HFF-Myc (cell line): ENCODE results near the gene CGB1.
"Not testable (repeated sequence)": the region's sequence is repeated elsewhere in the genome, so short reads cannot be mapped to it uniquely, and the experiment has no call there.

Experiments used
- DNase-seq: peaks from one replicate; pipeline ENCODE4 v3.0.0-alpha.2; 2011; ENCODE audit warnings: low read depth; ENCODE audit errors: extremely low read depth
- H3K4me3 ChIP-seq: replicated peaks from 2 replicates; pipeline ENCODE4 v1.5.1; 2011; ENCODE audit warnings: low read depth, mild to moderate bottlenecking, control low read depth, low read length
- TF ChIP-seq, protein P1 (sequence below): IDR thresholded peaks from 2 replicates; pipeline ENCODE4 v1.5.1; 2012; ENCODE audit warnings: mild to moderate bottlenecking, low read depth, low read length, control low read depth; ENCODE audit errors: missing control alignments

The CGB1 gene

DNA sequence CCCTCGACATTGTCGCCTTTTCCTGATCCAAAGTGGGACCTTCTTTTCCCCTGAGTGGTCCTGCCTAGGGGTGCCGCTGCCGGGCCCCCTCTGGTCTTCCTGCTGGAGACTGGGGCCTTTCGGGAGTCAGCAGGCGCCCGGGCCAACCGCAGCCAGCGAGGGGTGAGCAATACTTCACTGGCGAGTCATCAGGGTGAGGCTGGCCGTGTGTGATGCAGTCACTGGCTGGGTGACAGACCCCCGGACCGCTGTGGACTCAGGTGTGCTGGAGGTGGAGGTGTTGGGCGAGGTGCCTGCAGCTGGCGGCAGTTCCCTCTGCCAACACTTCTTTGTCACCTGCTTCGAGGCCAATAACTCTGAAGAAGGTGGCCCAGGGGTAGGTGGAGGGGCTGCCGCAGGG lies 5.5 kb upstream of the CGB1 start:
- no peak overlapping the region for H3K4me3 ChIP-seq
- TF ChIP-seq, protein P1, sequence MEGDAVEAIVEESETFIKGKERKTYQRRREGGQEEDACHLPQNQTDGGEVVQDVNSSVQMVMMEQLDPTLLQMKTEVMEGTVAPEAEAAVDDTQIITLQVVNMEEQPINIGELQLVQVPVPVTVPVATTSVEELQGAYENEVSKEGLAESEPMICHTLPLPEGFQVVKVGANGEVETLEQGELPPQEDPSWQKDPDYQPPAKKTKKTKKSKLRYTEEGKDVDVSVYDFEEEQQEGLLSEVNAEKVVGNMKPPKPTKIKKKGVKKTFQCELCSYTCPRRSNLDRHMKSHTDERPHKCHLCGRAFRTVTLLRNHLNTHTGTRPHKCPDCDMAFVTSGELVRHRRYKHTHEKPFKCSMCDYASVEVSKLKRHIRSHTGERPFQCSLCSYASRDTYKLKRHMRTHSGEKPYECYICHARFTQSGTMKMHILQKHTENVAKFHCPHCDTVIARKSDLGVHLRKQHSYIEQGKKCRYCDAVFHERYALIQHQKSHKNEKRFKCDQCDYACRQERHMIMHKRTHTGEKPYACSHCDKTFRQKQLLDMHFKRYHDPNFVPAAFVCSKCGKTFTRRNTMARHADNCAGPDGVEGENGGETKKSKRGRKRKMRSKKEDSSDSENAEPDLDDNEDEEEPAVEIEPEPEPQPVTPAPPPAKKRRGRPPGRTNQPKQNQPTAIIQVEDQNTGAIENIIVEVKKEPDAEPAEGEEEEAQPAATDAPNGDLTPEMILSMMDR, result no peak
- no peak for DNase-seq

DNA sequence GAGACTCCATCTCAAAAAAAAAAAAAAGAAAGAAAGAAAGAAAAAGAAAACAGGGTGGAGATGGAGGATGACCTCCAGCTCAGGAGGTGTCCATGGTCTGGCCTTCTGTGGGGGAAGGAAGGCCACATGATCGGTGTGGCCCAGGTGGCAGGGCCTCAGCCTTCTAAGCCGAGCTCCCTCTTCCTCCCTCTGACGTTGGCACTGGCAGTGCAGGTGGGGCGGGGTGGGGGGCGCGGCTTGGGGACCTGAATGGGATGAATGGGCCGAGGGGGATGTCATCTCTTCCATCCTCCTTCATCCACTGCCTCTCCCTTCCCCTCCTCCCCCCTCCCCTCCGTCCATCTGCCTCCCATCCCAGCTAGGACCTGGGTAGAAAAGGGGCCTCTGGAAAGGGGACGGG lies 3.0 kb upstream of the CGB1 start:
- not testable (repeated sequence) for DNase-seq, H3K4me3 ChIP-seq

GRCh38 chr19:49038557-49039276 lies 2.0 kb upstream of the CGB1 start:
- not testable (repeated sequence) for DNase-seq, H3K4me3 ChIP-seq

- H3K4me3 ChIP-seq, result not testable (repeated sequence)
Measured at GRCh38 chr19:49038111-49038510, 1.4 kb upstream of the CGB1 start.

GRCh38 chr19:49031642-49032301 lies 4.9 kb downstream of the CGB1 start, which contains the start of gene CGB2:
CGB2 (plus strand) TSS chr19:49031890; CDS start chr19:49032096, 206 bp downstream.
- DNase-seq, H3K4me3 ChIP-seq: not testable (repeated sequence)
- TF ChIP-seq, protein P1, result peak; percentile 50

More at GRCh38 chr19:49038111-49038510, 1.4 kb upstream of the CGB1 start:
- not testable (repeated sequence) for DNase-seq

DNA sequence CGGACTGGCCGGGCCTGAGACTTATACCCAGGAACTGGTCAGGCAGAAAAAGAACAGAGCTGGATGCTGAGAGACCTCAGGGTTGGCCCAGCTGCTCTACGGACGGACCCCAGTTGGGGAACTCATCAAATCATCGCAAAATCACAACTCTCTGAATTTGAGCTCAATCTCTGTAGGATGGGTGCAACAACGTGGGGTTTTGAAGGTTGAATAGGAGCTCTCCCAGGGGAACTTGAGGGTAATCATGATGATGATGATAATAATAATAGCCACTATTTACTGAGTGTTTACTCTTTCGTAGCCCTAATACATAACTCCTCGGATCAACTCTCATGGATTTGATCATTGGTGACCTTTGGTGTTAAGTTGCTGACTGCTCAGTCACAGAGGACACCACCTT lies 6.4 kb downstream of the CGB1 start:
- H3K4me3 ChIP-seq, DNase-seq: not testable (repeated sequence)

- not testable (repeated sequence) for DNase-seq, H3K4me3 ChIP-seq
Measured at GRCh38 chr19:49029749-49030148, 6.9 kb downstream of the CGB1 start.

DNA sequence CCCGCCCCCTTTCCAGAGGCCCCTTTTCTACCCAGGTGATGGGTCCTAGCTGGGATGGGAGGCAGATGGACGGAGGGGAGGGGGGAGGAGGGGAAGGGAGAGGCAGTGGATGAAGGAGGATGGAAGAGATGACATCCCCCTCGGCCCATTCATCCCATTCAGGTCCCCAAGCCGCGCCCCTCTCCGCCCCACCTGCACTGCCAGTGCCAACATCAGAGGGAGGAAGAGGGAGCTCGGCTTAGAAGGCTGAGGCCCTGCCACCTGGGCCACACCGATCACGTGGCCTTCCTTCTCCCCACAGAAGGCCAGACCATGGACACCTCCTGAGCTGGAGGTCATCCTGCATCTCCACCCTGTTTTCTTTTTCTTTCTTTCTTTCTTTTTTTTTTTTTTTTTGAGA lies 8.0 kb downstream of the CGB1 start:
- DNase-seq, H3K4me3 ChIP-seq: not testable (repeated sequence)

DNA sequence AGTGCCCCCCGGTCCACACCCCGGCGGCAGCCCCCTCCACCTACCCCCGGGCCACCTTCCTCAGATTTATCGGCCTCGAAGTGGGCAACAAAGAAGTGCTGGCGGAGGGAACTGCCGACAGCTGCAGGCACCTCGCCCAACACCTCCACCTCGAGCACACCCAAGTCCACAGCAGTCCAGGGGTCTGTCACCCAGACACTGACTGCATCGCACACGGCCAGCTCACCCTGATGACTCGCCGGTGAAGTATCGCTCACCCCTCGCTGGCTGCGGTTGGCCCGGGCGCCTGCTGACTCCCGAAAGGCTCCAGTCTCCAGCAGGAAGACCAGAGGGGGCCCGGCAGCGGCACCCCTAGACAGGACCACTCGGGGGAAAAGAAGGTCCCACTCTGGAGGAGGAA lies 11.1 kb downstream of the CGB1 start:
- not testable (repeated sequence) for DNase-seq, H3K4me3 ChIP-seq

DNA sequence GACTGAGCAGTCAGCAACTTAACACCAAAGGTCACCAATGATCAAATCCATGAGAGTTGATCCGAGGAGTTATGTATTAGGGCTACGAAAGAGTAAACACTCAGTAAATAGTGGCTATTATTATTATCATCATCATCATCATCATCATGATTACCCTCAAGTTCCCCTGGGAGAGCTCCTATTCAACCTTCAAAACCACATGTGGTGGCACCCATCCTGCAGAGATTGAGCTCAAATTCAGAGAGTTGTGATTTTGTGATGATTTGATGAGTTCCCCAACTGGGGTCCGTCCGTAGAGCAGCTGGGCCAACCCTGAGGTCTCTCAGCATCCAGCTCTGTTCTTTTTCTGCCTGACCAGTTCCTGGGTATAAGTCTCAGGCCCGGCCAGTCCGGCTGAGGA lies 11.6 kb downstream of the CGB1 start:
- not testable (repeated sequence) for DNase-seq, H3K4me3 ChIP-seq

- DNase-seq, H3K4me3 ChIP-seq: not testable (repeated sequence)
Measured at GRCh38 chr19:49024233-49024632, 12.5 kb downstream of the CGB1 start, which contains the start of gene CGB3. CGB3 (minus strand) TSS chr19:49024333; CDS start chr19:49023971, 362 bp downstream.

GRCh38 chr19:49022116-49022515 lies 14.6 kb downstream of the CGB1 start:
- TF ChIP-seq, protein P1, result no peak
- no peak for DNase-seq
- no peak overlapping the region for H3K4me3 ChIP-seq
